Endodermal cell (in vitro differentiated cells): Measurements from ENCODE around the gene EML1. TPM values are rescaled to one million over a fixed set of nuclear protein-coding genes. Genes with fewer than 3 reads are reported as not detected.
"Not testable (repeated sequence)": the region's sequence is repeated elsewhere in the genome, so short reads cannot be mapped to it uniquely, and the experiment has no call there.

Experiments
- DNase-seq: peaks from one replicate; pipeline ENCODE4 v3.0.0-alpha.2; 2017
- H3K27ac ChIP-seq: 2 replicates; pipeline ENCODE4 v1.5.1; 2013; ENCODE audit warnings: mild to moderate bottlenecking, low read depth, low read length, moderate library complexity
- H3K27me3 ChIP-seq: 2 replicates; pipeline ENCODE4 v1.6.1; 2013; ENCODE audit warnings: mild to moderate bottlenecking, low read length, moderate library complexity; ENCODE audit not compliant: insufficient read depth, control insufficient read depth, poor library complexity, severe bottlenecking
- H3K36me3 ChIP-seq: 2 replicates; pipeline ENCODE4 v1.7.0; 2013; ENCODE audit warnings: mild to moderate bottlenecking, low read length, moderate library complexity; ENCODE audit not compliant: control insufficient read depth, insufficient read depth
- H3K4me1 ChIP-seq: one replicate; pipeline ENCODE4 v1.7.0; 2013; ENCODE audit warnings: low read length; ENCODE audit not compliant: control insufficient read depth, insufficient read depth
- H3K4me3 ChIP-seq: 2 replicates; pipeline ENCODE4 v1.5.1; 2013; ENCODE audit warnings: mild to moderate bottlenecking, low read length, moderate library complexity
- H3K9ac ChIP-seq: 2 replicates; pipeline ENCODE4 v1.6.1; 2013; ENCODE audit warnings: mild to moderate bottlenecking, low read length, moderate library complexity; ENCODE audit not compliant: poor library complexity, severe bottlenecking; ENCODE audit errors: extremely low read depth
- H3K9me3 ChIP-seq: 2 replicates; pipeline ENCODE4 v1.6.1; 2013; ENCODE audit warnings: mild to moderate bottlenecking, low read length, moderate library complexity; ENCODE audit not compliant: control insufficient read depth
- H3K27ac Mint-ChIP-seq: 2 replicates; pipeline ENCODE4 v1.8.0; 2020; ENCODE audit warnings: mixed read lengths
- H3K27me3 Mint-ChIP-seq: 2 replicates; pipeline ENCODE4 v1.8.0; 2021; ENCODE audit warnings: mild to moderate bottlenecking, mixed read lengths; ENCODE audit not compliant: insufficient read depth
- H3K36me3 Mint-ChIP-seq: 2 replicates; pipeline ENCODE4 v1.8.0; 2020; ENCODE audit warnings: low read depth, mixed read lengths
- H3K4me1 Mint-ChIP-seq: 2 replicates; pipeline ENCODE4 v1.8.0; 2020; ENCODE audit warnings: mixed read lengths
- H3K4me3 Mint-ChIP-seq: 2 replicates; pipeline ENCODE4 v1.8.0; 2020; ENCODE audit warnings: mild to moderate bottlenecking, moderate library complexity, mixed read lengths
- H3K9me3 Mint-ChIP-seq: 2 replicates; pipeline ENCODE4 v1.8.0; 2020; ENCODE audit warnings: mild to moderate bottlenecking, mixed read lengths
- WGBS, 2 experiments: methylation state at CpG; one replicate each; pipeline versions ENCODE4 v1.1.5 to v1.1.7; 2013; ENCODE audit warnings: missing lambda C conversion rate in 2 of 2, mixed read lengths in 1 of 2; ENCODE audit not compliant: insufficient coverage in 1 of 2, insufficient read length in 1 of 2; 5-methylcytosine and 5-hydroxymethylcytosine counted together
- total RNA-seq, 2 donors: library from RNA; stranded (reverse); fragmentation: NEBNext Ultra II Directional in 1 of 2; extraction: Animal tissue kit (Norgen Biotek cat#: 25700) in 1 of 2; gene quantifications; 2 replicates in 1 of 2; 3 replicates in 1 of 2; pipeline ENCODE4 v1.2.1, GENCODE V29; 2021
- TF ChIP-seq, protein P1 (sequence below): fragments of 200-600 bp; sonication (generic); conservative IDR thresholded peaks from 2 replicates; pipeline ENCODE4 v1.5.0; 2021; ENCODE audit warnings: antibody characterized with exemption, mild to moderate bottlenecking

EML1 gene
- total RNA-seq, 2 donors from 2014 or later = 25.0 to 31.4 TPM

DNA sequence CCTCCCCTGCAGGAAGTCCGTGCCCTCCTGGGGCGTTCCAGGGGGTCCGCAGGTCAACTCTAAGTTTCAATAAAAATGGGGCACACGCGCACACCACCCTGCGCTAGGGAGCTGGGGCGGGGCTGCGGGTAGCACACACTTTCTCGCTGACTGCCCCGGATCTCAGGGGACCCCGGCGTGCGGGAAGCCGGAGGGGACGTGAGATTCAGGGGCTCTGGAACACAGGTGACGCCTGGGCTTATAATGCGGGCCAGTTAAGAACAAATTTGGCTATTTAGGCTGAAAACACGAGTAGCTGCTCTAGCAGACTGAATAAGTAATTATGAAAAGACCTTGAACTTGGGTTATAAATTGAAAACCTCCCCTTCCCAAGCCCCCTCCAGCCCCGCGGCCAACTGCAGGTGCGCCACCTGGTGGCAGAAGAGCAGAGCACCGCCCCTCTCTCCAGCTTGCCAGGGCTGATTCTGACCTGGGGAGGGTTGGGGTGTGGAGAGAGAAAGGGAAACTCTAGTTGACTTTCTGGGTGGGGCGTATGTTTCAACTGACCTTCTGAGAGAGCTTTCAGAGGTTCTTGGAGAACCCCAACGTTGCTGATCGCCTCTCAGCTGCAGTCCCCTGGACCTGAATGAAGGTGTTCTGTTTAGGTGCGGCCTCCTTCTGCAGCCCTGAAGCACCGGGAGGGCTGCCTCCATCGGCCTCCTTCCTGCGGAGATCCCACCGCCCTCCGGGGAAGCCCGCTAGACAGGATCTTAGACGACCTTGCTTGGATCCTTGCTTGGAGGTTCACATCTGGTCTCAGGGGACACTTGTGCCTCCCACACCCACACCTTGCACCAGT, 153.7 kb downstream of the EML1 start:
- Histone ChIP-seq H3K9me3 (no peaks in the 10 kb centered on the region), H3K4me3 (no peak overlapping the region), H3K36me3 (peaks cover 4% of the 10 kb centered on the region), H3K27me3 (no peaks in the 10 kb centered on the region), H3K27ac (no peak overlapping the region), H3K9ac (no peak overlapping the region), H3K4me1 (no peaks in the 10 kb centered on the region)
- Mint-ChIP-seq H3K36me3 (peaks cover 3% of the 10 kb centered on the region), H3K4me1 (peaks cover 5% of the 10 kb centered on the region), H3K9me3 (no peaks in the 10 kb centered on the region), H3K27ac (no peak overlapping the region), H3K27me3 (peaks cover 16% of the 10 kb centered on the region), H3K4me3 (peak overlapping the region; percentile 37)
- TF ChIP-seq, protein P1, sequence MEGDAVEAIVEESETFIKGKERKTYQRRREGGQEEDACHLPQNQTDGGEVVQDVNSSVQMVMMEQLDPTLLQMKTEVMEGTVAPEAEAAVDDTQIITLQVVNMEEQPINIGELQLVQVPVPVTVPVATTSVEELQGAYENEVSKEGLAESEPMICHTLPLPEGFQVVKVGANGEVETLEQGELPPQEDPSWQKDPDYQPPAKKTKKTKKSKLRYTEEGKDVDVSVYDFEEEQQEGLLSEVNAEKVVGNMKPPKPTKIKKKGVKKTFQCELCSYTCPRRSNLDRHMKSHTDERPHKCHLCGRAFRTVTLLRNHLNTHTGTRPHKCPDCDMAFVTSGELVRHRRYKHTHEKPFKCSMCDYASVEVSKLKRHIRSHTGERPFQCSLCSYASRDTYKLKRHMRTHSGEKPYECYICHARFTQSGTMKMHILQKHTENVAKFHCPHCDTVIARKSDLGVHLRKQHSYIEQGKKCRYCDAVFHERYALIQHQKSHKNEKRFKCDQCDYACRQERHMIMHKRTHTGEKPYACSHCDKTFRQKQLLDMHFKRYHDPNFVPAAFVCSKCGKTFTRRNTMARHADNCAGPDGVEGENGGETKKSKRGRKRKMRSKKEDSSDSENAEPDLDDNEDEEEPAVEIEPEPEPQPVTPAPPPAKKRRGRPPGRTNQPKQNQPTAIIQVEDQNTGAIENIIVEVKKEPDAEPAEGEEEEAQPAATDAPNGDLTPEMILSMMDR = peak; percentile 99
- 65 to 83% methylated on average over 19 to 33 of the region's 33 CpGs for WGBS, 2 experiments
- peak; percentile 88 for DNase-seq

DNA sequence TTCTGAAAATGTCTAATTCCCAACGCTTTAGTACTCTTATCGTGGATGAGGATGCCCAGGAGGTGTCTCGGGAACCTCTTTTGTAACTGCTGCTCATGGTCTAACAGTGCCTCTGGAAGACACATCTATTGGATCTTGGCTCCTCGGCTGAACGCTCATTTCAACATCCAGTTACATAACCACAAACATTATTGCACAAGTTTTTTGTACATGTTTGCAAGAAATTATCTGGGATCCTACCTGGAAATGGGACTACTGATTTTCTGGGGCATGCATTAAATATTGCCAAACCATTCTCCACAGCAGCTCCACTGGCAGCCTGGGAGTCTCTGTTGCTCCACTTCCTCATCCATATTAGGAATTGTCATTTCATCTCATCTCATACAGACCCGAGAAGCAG, 154.5 kb downstream of the EML1 start:
- Mint-ChIP-seq H3K36me3 (no peaks in the 10 kb centered on the region), H3K9me3 (no peaks in the 10 kb centered on the region), H3K4me3 (no peak overlapping the region), H3K27me3 (peaks cover 16% of the 10 kb centered on the region), H3K4me1 (peaks cover 5% of the 10 kb centered on the region), H3K27ac (no peak overlapping the region)
- H3K27me3 ChIP-seq = no peaks in the 10 kb centered on the region
- H3K9me3 ChIP-seq = no peaks in the 10 kb centered on the region
- H3K4me3 ChIP-seq = no peak overlapping the region
- no peak for DNase-seq
- TF ChIP-seq, protein P1 = no peak
- H3K4me1 ChIP-seq = no peaks in the 10 kb centered on the region
- no peak overlapping the region for H3K9ac ChIP-seq
- no peaks in the 10 kb centered on the region for H3K36me3 ChIP-seq
- 94 to 96% methylated on average over 4 to 6 of the region's 6 CpGs for WGBS, 2 experiments
- H3K27ac ChIP-seq = no peak overlapping the region

DNA sequence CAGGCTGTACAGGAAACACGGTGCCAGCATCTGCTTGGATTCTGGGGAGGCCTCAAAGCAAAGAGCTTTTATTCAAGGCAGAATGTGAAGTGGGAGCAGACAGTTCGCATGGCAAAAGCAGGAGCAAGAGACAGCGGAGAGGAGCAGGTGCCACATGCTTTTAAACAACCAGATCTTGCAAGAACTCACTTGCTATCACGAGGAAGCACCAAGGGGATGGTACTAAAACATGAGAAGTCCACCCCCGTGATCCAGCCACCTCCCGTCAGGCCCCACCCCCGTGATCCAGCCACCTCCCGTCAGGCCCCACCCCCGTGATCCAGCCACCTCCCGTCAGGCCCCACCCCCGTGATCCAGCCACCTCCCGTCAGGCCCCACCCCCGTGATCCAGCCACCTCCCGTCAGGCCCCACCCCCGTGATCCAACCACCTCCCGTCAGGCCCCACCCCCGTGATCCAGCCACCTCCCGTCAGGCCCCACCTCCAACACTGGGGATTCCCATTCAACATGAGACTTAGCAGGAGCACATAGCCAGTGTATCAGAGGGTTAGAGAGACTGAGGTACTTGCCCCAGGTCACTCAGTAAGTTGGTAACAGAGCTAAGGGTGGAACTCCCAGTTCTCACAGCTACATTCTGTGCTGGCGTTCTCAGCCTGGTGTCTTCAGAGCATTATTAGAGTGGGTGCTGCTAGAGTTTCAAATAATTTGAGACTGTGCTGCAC, 156.0 kb downstream of the EML1 start:
- not testable (repeated sequence) for H3K9ac ChIP-seq, H3K9me3 Mint-ChIP-seq, H3K27ac ChIP-seq, H3K27ac Mint-ChIP-seq, H3K36me3 Mint-ChIP-seq, H3K4me3 ChIP-seq, H3K4me1 ChIP-seq, H3K4me3 Mint-ChIP-seq, H3K4me1 Mint-ChIP-seq, H3K9me3 ChIP-seq, H3K36me3 ChIP-seq, H3K27me3 ChIP-seq
- peak; percentile 70 for DNase-seq
- WGBS, 2 experiments = 75 to 90% methylated on average over 4 to 10 of the region's 19 CpGs
- H3K27me3 Mint-ChIP-seq = peaks cover 25% of the 10 kb centered on the region
